ENCODE results near the gene JAZF1. TPM values are rescaled to one million over a fixed set of nuclear protein-coding genes. Genes with fewer than 3 reads are reported as not detected.

The JAZF1 gene
- total RNA-seq, 1 experiment from 2014 or later = 14.2 TPM

- ChIA-PET CTCF (interaction anchor here (9.8 kb wide), 1 partner anchor 9 kb away, joined by 108 read pairs; no protein-coding TSS in a partner anchor), POLR2A (no interaction called here)
- Mint-ChIP-seq H3K4me1 (ENCODE audit: insufficient read depth, unreplicated experiment) (peaks cover 26% of the 10 kb centered on the region), H3K9me3 (ENCODE audit: unreplicated experiment) (no peaks in the 10 kb centered on the region), H3K36me3 (ENCODE audit: insufficient read depth, unreplicated experiment) (peaks cover 8% of the 10 kb centered on the region), H3K4me3 (ENCODE audit: unreplicated experiment) (no peak overlapping the region), H3K27me3 (ENCODE audit: insufficient read depth, unreplicated experiment) (no peaks in the 10 kb centered on the region), H3K27ac (ENCODE audit: low read depth, unreplicated experiment) (no peak overlapping the region)
- no TSS peak for BruUV-seq (replicated peaks)
- TF ChIP-seq, protein P1, sequence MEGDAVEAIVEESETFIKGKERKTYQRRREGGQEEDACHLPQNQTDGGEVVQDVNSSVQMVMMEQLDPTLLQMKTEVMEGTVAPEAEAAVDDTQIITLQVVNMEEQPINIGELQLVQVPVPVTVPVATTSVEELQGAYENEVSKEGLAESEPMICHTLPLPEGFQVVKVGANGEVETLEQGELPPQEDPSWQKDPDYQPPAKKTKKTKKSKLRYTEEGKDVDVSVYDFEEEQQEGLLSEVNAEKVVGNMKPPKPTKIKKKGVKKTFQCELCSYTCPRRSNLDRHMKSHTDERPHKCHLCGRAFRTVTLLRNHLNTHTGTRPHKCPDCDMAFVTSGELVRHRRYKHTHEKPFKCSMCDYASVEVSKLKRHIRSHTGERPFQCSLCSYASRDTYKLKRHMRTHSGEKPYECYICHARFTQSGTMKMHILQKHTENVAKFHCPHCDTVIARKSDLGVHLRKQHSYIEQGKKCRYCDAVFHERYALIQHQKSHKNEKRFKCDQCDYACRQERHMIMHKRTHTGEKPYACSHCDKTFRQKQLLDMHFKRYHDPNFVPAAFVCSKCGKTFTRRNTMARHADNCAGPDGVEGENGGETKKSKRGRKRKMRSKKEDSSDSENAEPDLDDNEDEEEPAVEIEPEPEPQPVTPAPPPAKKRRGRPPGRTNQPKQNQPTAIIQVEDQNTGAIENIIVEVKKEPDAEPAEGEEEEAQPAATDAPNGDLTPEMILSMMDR (IDR thresholded peaks at IDR 0.05; ENCODE audit: unreplicated experiment) = no peak
- DNase-seq (ENCODE audit: unreplicated experiment) = no peak
- intact Hi-C loops (cut with micrococcal nuclease) = no loop called here
These were observed 94.4 kb downstream of the JAZF1 start for GRCh38 chr7:28086198-28086597.

DNA sequence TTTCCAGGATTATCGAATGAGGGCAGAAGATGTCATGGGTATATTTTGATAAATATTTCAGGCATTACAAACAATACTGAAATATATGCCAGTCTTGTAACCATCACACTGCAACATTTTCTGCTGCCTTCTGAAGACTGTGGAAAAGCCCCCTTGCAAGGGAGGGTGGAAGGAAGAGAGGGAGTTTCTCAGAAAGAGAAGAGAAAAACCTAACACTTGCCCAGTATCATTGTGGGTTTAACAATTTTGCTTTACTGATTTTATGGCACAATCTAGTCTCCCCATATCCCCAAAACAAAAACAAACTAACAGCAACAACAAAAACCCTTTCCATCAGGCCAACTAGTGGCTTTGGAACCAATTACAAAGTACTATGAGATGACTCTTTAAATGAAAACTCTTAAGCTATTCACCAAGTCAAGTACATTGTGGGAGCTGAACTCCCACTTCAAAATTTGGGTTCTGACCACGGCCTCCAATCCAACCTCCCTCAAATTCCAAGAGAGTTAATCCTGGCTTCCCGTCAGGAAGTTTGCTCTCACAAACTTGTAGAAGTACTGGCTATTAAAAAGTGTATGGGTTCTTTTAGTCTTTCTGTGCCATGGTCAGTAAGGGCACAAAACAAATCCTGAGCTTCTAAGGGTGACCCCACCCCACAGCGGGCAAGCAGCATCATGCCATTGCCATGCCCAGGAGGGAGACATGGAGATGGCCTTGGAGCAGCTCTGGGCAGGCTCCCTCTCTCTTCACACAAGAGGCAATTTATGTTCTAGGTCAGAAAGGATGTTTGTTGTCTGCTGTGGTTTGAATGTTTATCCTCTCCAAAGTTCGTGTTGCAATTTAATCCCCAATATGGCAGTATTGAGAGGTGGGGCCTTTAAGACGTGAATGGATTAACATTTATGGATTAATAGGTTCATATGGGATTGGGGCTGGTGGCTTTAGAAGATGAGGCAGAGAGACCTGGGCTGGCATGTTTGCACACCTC lies 96.3 kb downstream of the JAZF1 start:
- ChIA-PET POLR2A (interaction anchor here (0.5 to 2.3 kb wide), 7 partner anchors 10 to 345 kb away, joined by 3 to 8 read pairs (median 3); partner anchors contain the start of gene TAX1BP1), CTCF (interaction anchor here (0.6 to 9.8 kb wide), 3 partner anchors 11 to 339 kb away, joined by 3 to 108 read pairs (median 3); no protein-coding TSS in a partner anchor)
- H3K4me1 Mint-ChIP-seq (ENCODE audit: insufficient read depth, unreplicated experiment) = peaks cover 31% of the 10 kb centered on the region
- TF ChIP-seq, protein P1 (IDR thresholded peaks at IDR 0.05; ENCODE audit: unreplicated experiment) = no peak
- H3K27me3 Mint-ChIP-seq (ENCODE audit: insufficient read depth, unreplicated experiment) = no peaks in the 10 kb centered on the region
- DNase-seq (ENCODE audit: unreplicated experiment) = no peak
- H3K4me3 Mint-ChIP-seq (ENCODE audit: unreplicated experiment) = no peak overlapping the region
- BruUV-seq (replicated peaks) = no TSS peak
- intact Hi-C loops (cut with micrococcal nuclease) = no loop called here
- H3K27ac Mint-ChIP-seq (ENCODE audit: low read depth, unreplicated experiment) = peak overlapping the region; percentile 82
- H3K36me3 Mint-ChIP-seq (ENCODE audit: insufficient read depth, unreplicated experiment) = peaks cover 8% of the 10 kb centered on the region
- no peaks in the 10 kb centered on the region for H3K9me3 Mint-ChIP-seq (ENCODE audit: unreplicated experiment)

DNA sequence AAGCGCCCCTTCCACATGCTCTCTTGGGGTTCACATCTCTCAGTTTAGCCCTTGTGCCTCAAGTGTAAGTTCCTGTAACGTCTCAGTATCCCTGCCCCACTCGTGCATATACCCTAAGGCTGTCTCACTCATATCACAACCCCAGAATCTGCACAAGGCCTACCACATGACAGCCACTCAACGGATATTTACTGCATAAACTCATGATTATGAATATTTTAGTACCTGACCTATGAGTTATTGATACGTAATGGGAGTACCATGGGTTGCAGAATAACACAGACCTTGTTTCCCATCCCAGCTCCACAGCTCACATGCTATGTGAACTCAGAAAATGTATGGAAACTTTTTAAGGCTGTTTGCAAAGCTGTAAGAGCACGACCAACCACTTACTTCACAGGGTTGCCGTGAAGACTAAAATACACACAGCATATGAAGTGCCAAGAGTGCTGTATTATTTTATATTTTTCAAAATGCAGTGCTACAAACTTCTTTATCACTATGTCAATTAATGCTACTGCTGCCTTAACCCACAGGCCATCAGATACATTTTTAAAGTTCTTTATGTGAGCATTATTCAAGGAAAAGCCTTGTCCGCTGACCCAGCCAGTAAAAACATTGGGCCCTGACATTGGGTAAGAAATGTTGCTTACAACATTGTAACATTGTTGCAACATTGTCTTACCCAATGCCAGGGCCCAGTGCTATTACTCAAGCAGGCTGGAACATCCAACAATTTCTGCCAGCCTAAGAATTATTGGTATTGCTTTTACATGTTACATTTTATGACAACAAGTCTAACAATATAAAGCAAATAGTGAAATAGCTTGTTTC lies 97.2 kb downstream of the JAZF1 start:
- no peaks in the 10 kb centered on the region for H3K9me3 Mint-ChIP-seq (ENCODE audit: unreplicated experiment)
- TF ChIP-seq, protein P1 (IDR thresholded peaks at IDR 0.05; ENCODE audit: unreplicated experiment) = no peak
- CTCF ChIA-PET = interaction anchor here (0.6 to 9.8 kb wide), 7 partner anchors 12 to 1328 kb away, joined by 3 to 108 read pairs (median 3); no protein-coding TSS in a partner anchor
- POLR2A ChIA-PET = interaction anchor here (0.7 to 2.3 kb wide), 6 partner anchors 9 to 344 kb away, joined by 3 to 8 read pairs (median 4); partner anchors contain the start of gene TAX1BP1
- H3K4me1 Mint-ChIP-seq (ENCODE audit: insufficient read depth, unreplicated experiment) = peaks cover 31% of the 10 kb centered on the region
- DNase-seq (ENCODE audit: unreplicated experiment) = peak; percentile 91
- peaks cover 8% of the 10 kb centered on the region for H3K36me3 Mint-ChIP-seq (ENCODE audit: insufficient read depth, unreplicated experiment)
- H3K27me3 Mint-ChIP-seq (ENCODE audit: insufficient read depth, unreplicated experiment) = no peaks in the 10 kb centered on the region
- H3K27ac Mint-ChIP-seq (ENCODE audit: low read depth, unreplicated experiment) = peak overlapping the region; percentile 82
- no TSS peak for BruUV-seq (replicated peaks)
- H3K4me3 Mint-ChIP-seq (ENCODE audit: unreplicated experiment) = no peak overlapping the region
- intact Hi-C loops (cut with micrococcal nuclease) = no loop called here

Data from MCF 10A (cell line).